ENCODE data around the gene LYVE1.

The LYVE1 gene

GRCh38 chr11:10518891-10519290 is 49.6 kb downstream of the LYVE1 start:
- DNase-seq = no peak

DNA sequence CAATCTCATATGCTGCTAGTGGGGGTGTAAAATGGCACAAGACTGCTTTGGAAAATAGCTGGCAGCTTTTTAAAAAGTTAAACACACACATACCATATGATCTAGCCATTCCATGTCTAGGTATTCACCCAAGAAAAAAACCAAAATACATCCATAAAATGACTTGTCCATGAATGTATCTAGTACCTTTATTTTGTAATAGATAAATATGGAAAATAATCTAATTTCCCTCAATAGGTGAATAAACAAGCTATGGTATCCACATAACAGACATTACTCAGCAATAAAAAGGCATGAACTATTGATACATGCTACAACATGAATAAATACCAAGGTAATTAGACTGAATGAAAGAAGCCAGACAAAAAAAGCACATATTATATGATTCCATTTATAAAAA is 50.3 kb downstream of the LYVE1 start:
- no peak for DNase-seq

GRCh38 chr11:10515418-10515817 is 53.0 kb downstream of the LYVE1 start:
- no peak for DNase-seq

- DNase-seq = no peak
Measured at GRCh38 chr11:10514709-10515108, 53.8 kb downstream of the LYVE1 start.

DNA sequence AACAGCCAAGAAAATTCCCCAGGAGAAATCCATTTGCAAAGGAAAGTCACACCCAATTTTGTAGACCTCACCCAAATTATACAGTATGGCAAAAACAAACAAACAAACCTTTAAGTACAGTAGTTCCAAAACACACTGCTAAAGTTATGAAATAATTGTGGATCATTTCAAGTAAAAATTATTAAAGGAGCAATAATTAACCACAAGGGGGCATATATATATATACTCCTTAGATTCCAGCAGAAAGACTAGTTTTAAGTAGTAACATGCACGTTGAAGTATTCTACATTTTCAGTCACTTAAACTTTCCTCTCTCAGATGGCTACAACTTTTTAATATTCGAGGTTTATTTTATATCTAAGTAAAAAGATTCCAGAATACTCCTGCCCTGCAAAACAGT is 54.3 kb downstream of the LYVE1 start:
- peak; percentile 1 for DNase-seq

DNA sequence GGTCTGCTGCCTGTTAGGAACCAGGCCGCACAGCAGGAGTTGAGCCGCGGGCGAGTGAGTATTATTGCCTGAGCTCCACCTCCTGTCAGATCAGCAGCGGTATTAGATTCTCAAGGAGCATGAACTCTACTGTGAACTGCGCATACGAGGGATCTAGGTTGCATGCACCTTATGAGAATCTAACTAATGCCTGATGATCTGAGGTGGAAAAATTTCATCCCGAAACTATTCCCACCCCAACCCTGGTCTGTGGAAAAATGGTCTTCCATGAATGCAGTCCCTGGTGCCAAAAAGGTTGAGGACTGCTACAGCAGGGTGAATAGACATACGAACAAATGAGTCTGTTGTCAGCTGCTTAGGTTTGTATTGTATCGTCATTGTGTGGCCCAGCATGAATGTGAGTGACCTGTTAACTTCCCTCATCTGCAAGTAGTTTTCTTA is 57.3 kb downstream of the LYVE1 start:
- no peak for DNase-seq

Data from NCI-H510A treated with DMSO at 0.1 percent for 48 hours (cell line).